ENCODE results near the gene CACNB4.

The CACNB4 gene

DNA sequence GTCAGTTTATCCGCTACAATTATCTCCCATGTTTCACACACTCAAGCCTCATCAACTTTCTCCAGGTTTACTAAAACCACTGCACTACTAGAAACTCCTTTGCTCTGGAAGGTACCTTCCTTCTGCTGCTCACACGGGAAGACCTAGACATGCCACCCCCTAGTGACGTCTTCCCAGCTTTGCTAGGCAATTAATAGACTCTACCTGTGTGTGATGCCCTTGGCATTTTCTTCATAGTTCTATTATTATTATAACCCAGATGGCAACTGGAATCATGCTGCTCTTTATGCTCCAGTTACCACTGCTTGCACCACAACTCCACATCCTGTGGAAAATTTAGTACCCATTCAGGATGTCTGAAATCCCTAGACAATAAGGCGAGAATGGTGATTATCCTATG lies 42.4 kb downstream of the CACNB4 start:
- ATAC-seq (ENCODE audit: low read depth) (no peak), DNase-seq (ENCODE audit: low spot score) (no peak)
- Histone ChIP-seq H3K9me3 (ENCODE audit: severe bottlenecking) (no peaks in the 10 kb centered on the region), H3K4me1 (ENCODE audit: insufficient read depth, poor library complexity, severe bottlenecking) (no peaks in the 10 kb centered on the region), H3K27ac (ENCODE audit: poor library complexity, severe bottlenecking) (no peak overlapping the region), H3K36me3 (ENCODE audit: low read depth) (no peaks in the 10 kb centered on the region), H3K4me3 (ENCODE audit: severe bottlenecking) (no peak overlapping the region), H3K27me3 (ENCODE audit: insufficient read depth, poor library complexity, severe bottlenecking) (no peaks in the 10 kb centered on the region)
- TF ChIP-seq CTCF (IDR thresholded peaks at IDR 0.05; ENCODE audit: poor library complexity, severe bottlenecking): no peak

DNA sequence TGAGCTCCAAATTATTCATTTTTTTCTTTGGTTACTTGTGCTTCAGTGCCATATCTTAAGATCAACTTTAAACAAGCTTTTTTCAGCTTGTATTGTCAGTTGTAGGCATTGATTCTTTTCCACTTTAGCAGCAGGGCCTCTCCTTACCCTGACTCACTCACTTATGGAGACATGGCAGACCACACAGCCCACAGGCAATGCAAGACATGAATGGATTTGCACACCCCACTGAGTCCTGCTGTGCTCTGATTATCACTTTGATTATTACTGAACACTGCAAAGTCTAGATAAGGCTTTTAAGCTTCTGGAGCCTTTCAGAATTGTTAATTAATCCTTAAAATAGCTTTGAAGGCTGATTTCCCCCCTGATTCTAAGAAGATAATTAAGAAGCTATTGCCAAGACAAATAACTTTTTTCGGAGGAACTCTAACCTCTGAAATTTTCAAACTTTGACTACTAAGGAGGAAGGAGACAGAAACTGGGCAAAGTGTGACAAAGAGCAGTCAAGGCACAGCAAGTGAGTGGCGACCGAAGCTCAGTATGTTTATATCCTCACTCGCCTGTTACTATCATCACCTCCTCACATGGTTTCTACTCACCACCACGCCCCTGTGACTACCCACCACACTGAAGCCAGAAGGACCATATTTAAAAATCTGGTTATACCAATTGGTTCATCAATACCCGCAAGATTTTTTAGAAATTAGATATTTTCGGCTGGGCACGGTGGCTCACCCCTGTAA lies 43.3 kb downstream of the CACNB4 start:
- DNase-seq (ENCODE audit: low spot score) (no peak), ATAC-seq (ENCODE audit: low read depth) (peak; percentile 33; the same call in 1 of the 3 replicates)
- Histone ChIP-seq H3K9me3 (ENCODE audit: severe bottlenecking) (no peaks in the 10 kb centered on the region), H3K36me3 (ENCODE audit: low read depth) (no peaks in the 10 kb centered on the region), H3K4me3 (ENCODE audit: severe bottlenecking) (no peak overlapping the region), H3K27me3 (ENCODE audit: insufficient read depth, poor library complexity, severe bottlenecking) (no peaks in the 10 kb centered on the region), H3K27ac (ENCODE audit: poor library complexity, severe bottlenecking) (no peak overlapping the region), H3K4me1 (ENCODE audit: insufficient read depth, poor library complexity, severe bottlenecking) (no peaks in the 10 kb centered on the region)
- no peak for TF ChIP-seq CTCF (IDR thresholded peaks at IDR 0.05; ENCODE audit: poor library complexity, severe bottlenecking)

DNA sequence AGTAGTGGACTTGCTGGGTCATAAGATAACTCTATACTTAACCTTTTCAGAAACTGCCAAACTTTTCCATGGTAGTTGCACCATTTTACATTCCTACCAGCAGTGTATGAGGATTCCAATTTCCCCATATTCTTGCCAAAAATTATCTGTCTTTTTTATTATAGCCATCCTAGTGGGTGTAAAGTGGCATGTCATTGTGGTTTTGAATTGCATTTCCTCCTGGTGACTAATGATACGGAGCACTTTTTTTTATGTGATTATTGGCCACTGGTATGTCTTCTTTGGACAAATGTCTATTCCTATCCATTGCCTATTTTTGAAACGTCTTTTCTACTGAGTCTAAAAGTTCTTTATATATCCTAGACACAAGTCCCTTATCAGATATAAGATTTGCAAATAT lies 44.3 kb downstream of the CACNB4 start:
- TF ChIP-seq CTCF (IDR thresholded peaks at IDR 0.05; ENCODE audit: poor library complexity, severe bottlenecking): no peak
- DNase-seq (ENCODE audit: low spot score) (no peak), ATAC-seq (ENCODE audit: low read depth) (peak; percentile 86)
- H3K4me3 ChIP-seq (ENCODE audit: severe bottlenecking): no peak overlapping the region
- H3K36me3 ChIP-seq (ENCODE audit: low read depth): no peaks in the 10 kb centered on the region
- no peaks in the 10 kb centered on the region for H3K4me1 ChIP-seq (ENCODE audit: insufficient read depth, poor library complexity, severe bottlenecking)
- H3K27me3 ChIP-seq (ENCODE audit: insufficient read depth, poor library complexity, severe bottlenecking): no peaks in the 10 kb centered on the region
- no peak overlapping the region for H3K27ac ChIP-seq (ENCODE audit: poor library complexity, severe bottlenecking)
- no peaks in the 10 kb centered on the region for H3K9me3 ChIP-seq (ENCODE audit: severe bottlenecking)

- H3K36me3 ChIP-seq (ENCODE audit: low read depth): no peaks in the 10 kb centered on the region
- H3K4me1 ChIP-seq (ENCODE audit: insufficient read depth, poor library complexity, severe bottlenecking): no peaks in the 10 kb centered on the region
- peaks cover 3% of the 10 kb centered on the region for H3K27me3 ChIP-seq (ENCODE audit: insufficient read depth, poor library complexity, severe bottlenecking)
- ATAC-seq (ENCODE audit: low read depth): no peak
- TF ChIP-seq CTCF (IDR thresholded peaks at IDR 0.05; ENCODE audit: poor library complexity, severe bottlenecking): no peak
- H3K4me3 ChIP-seq (ENCODE audit: severe bottlenecking): no peak overlapping the region
- no peak overlapping the region for H3K27ac ChIP-seq (ENCODE audit: poor library complexity, severe bottlenecking)
- no peaks in the 10 kb centered on the region for H3K9me3 ChIP-seq (ENCODE audit: severe bottlenecking)
- no peak for DNase-seq (ENCODE audit: low spot score)
These were observed 47.4 kb downstream of the CACNB4 start for GRCh38 chr2:152051436-152051835.

- H3K4me3 ChIP-seq (ENCODE audit: severe bottlenecking): no peak overlapping the region
- no peaks in the 10 kb centered on the region for H3K9me3 ChIP-seq (ENCODE audit: severe bottlenecking)
- no peak for TF ChIP-seq CTCF (IDR thresholded peaks at IDR 0.05; ENCODE audit: poor library complexity, severe bottlenecking)
- no peaks in the 10 kb centered on the region for H3K36me3 ChIP-seq (ENCODE audit: low read depth)
- no peak for ATAC-seq (ENCODE audit: low read depth)
- DNase-seq (ENCODE audit: low spot score): no peak
- H3K27ac ChIP-seq (ENCODE audit: poor library complexity, severe bottlenecking): no peak overlapping the region
- H3K27me3 ChIP-seq (ENCODE audit: insufficient read depth, poor library complexity, severe bottlenecking): peaks cover 3% of the 10 kb centered on the region
- no peaks in the 10 kb centered on the region for H3K4me1 ChIP-seq (ENCODE audit: insufficient read depth, poor library complexity, severe bottlenecking)
These were observed 47.9 kb downstream of the CACNB4 start for GRCh38 chr2:152050915-152051314.
